ENCODE measurements around the gene TRAK1. TPM values are rescaled to one million over a fixed set of nuclear protein-coding genes. Genes with fewer than 3 reads are reported as not detected.

Gene TRAK1
- total and polyA plus RNA-seq, 2 of the 4 experiments (the other 2 are of a cell fraction), result 25.6 to 28.1 TPM

- Histone ChIP-seq H3K36me3 (ENCODE audit: control insufficient read depth, insufficient read depth, low read length) (peaks cover 3% of the 10 kb centered on the region), H2AFZ (replicated peaks; ENCODE audit: low read length, poor library complexity) (no peak overlapping the region), H4K20me1 (ENCODE audit: insufficient read depth, low read length) (peaks cover 3% of the 10 kb centered on the region; the same call in 1 of the 2 replicates), H3K9me1 (ENCODE audit: insufficient read depth, low read length) (peaks cover 21% of the 10 kb centered on the region), H3K18ac (ENCODE audit: low read depth, low read length) (no peak overlapping the region), H2BK5ac (ENCODE audit: low read depth, low read length, poor library complexity, severe bottlenecking) (no peak overlapping the region), H3K27ac (ENCODE audit: insufficient read depth, low read length) (no peak overlapping the region), H2AK9ac (replicated peaks; ENCODE audit: low read depth, low read length, poor library complexity) (no peak overlapping the region), H3K23ac (ENCODE audit: low read depth, low read length) (no peak overlapping the region), H3K79me1 (ENCODE audit: low read depth in 1 of 2, low read length in 2 of 2) (0 out of 4 replicates have a peak, but pooled peaks cover 0 to 7% of the 10 kb centered on the region in 2 experiments), H3K27me3 (ENCODE audit: control insufficient read depth, insufficient read depth, low read length) (no peaks in the 10 kb centered on the region), H3K4ac (ENCODE audit: low read depth, low read length) (no peak overlapping the region), H2BK20ac (ENCODE audit: low read depth, low read length) (no peak overlapping the region), H3K9ac (ENCODE audit: low read depth, low read length) (no peak overlapping the region), H3K4me2 (ENCODE audit: low read depth, low read length) (no peak overlapping the region), H4K5ac (ENCODE audit: low read depth, low read length) (no peak overlapping the region), H3K4me3 (ENCODE audit: insufficient read depth, low read depth, low read length) (no peak overlapping the region), H3K14ac (replicated peaks; ENCODE audit: low read depth, low read length) (no peak overlapping the region), H3K56ac (ENCODE audit: extremely low read depth, insufficient read depth, low read length) (no peak overlapping the region), H3K9me3 (ENCODE audit: control insufficient read depth, insufficient read depth, low read length) (no peaks in the 10 kb centered on the region), H2BK120ac (ENCODE audit: low read depth, low read length) (no peak overlapping the region), H3K4me1 (ENCODE audit: control insufficient read depth, insufficient read depth, low read length) (peaks cover 5% of the 10 kb centered on the region), H2AK5ac (ENCODE audit: low read depth, low read length) (no peak overlapping the region), H4K8ac (ENCODE audit: low read depth in 2 of 2, low read length in 2 of 2) (no peak overlapping the region), H2BK15ac (ENCODE audit: low read depth, low read length) (no peak overlapping the region), H4K91ac (ENCODE audit: insufficient read depth, low read depth, low read length) (no peak overlapping the region)
- ChIA-PET POLR2A (ENCODE audit: unreplicated experiment) (no interaction called here), CTCF (interaction anchor here (1.0 kb wide), 2 partner anchors 24 to 25 kb away, joined by 3 read pairs; no protein-coding TSS in a partner anchor)
- DNase-seq (peak; percentile 68), ATAC-seq (ENCODE audit: low read depth) (peak; percentile 70)
- dilution Hi-C loops (cut with HindIII; ENCODE audit: low sequenced_read_pairs, unreplicated experiment) (no loop called here), intact Hi-C loops (cut with micrococcal nuclease) (no loop called here), in situ Hi-C loops (cut with MboI; ENCODE audit: low sequenced_read_pairs) (no loop called here)
- 100% methylated on average over 1 of the region's 8 CpGs; no CpG with 5 or more reads in 1 of the 2 experiments for WGBS, 2 experiments (ENCODE audit: extremely low coverage in 2 of 2, insufficient read length in 1 of 2)
- TF ChIP-seq FOS (IDR thresholded peaks at IDR 0.05; ENCODE audit: low read depth, low read length), result peak; percentile 33; the same call in 1 of the 2 replicates
- no peak for TF ChIP-seq MXI1 (IDR thresholded peaks at IDR 0.05; ENCODE audit: borderline replicate concordance, low read depth, low read length)
- TF ChIP-seq NFE2L2 (IDR thresholded peaks at IDR 0.05; ENCODE audit: low read depth, low read length), result no peak
- no peak for TF ChIP-seq RCOR1 (IDR thresholded peaks at IDR 0.05; ENCODE audit: insufficient replicate concordance, low read length)
- no peak for TF ChIP-seq POLR2A (IDR thresholded peaks at IDR 0.05; ENCODE audit: low read depth, low read length)
- no peak for TF ChIP-seq CTCF (conservative IDR thresholded peaks at IDR 0.05; ENCODE audit: low read depth, low read length)
- TF ChIP-seq RFX5 (IDR thresholded peaks at IDR 0.05; ENCODE audit: low read depth, low read length), result no peak
- no peak for TF ChIP-seq CEBPB (IDR thresholded peaks at IDR 0.05; ENCODE audit: low read depth, low read length)
- no TSS peak for BruUV-seq (replicated peaks)
Measured at GRCh38 chr3:42214565-42215283, 123.6 kb downstream of the TRAK1 start.
